H1 (cell line): Measurements from ENCODE around the gene SMAD7. TPM values are rescaled to one million over a fixed set of nuclear protein-coding genes. Genes with fewer than 3 reads are reported as not detected.

ENCODE experiments used
- CTCF ChIA-PET: fragments of 300-600 bp; sonication (Branson Sonifier 250); formaldehyde crosslinking; loops from one replicate; lab custom pipeline; 2021; ENCODE audit not compliant: partially characterized antibody; lab: Charles Lee
- POLR2A ChIA-PET: fragments of 300-600 bp; sonication (Branson Sonifier 250); formaldehyde crosslinking; loops from one replicate; lab custom pipeline; 2021; ENCODE audit warnings: inconsistent platforms; ENCODE audit not compliant: partially characterized antibody; lab: Charles Lee
- DNase-seq, 2 experiments: peaks; one replicate each; pipeline versions ENCODE4 v3.0.0 to v3.0.0-alpha.2; 2010 to 2022; ENCODE audit warnings: low spot score in 2 of 2, low read depth in 1 of 2, mixed read lengths in 1 of 2
- FAIRE-seq: peaks from 2 replicates; lab custom pipeline; 2011; peaks lifted over from hg19 to GRCh38; lab: Jason Lieb, UNC
- H2AFZ ChIP-seq: 2 replicates; pipeline ENCODE4 v1.8.1; 2012; ENCODE audit warnings: low read length, inconsistent platforms
- H2AK5ac ChIP-seq: 2 replicates; pipeline ENCODE4 v1.6.1; 2013; ENCODE audit warnings: low read depth, low read length
- H2BK120ac ChIP-seq: replicated peaks from 2 replicates; pipeline ENCODE3; 2013; ENCODE audit warnings: low read depth, low read length, inconsistent platforms
- H2BK12ac ChIP-seq: 2 replicates; pipeline ENCODE4 v1.6.1; 2013; ENCODE audit warnings: low read depth, low read length
- H2BK15ac ChIP-seq: 2 replicates; pipeline ENCODE4 v1.6.1; 2013; ENCODE audit warnings: low read length
- H2BK20ac ChIP-seq: 2 replicates; pipeline ENCODE4 v1.6.1; 2013; ENCODE audit warnings: low read length
- H2BK5ac ChIP-seq: 2 replicates; pipeline ENCODE4 v1.6.1; 2013; ENCODE audit warnings: low read depth, low read length
- H3K14ac ChIP-seq: 2 replicates; pipeline ENCODE4 v1.6.1; 2013; ENCODE audit warnings: inconsistent platforms; ENCODE audit not compliant: insufficient read length
- H3K18ac ChIP-seq: 2 replicates; pipeline ENCODE4 v1.6.1; 2013; ENCODE audit warnings: low read length; ENCODE audit errors: extremely low read depth
- H3K23ac ChIP-seq: 2 replicates; pipeline ENCODE4 v1.6.1; 2013; ENCODE audit warnings: inconsistent platforms; ENCODE audit not compliant: insufficient read length
- H3K23me2 ChIP-seq: 2 replicates; pipeline ENCODE4 v1.6.1; 2013; ENCODE audit warnings: low read depth, low read length
- H3K27ac ChIP-seq: 2 replicates; pipeline ENCODE4 v1.6.1; 2011; ENCODE audit warnings: low read depth, low read length, inconsistent platforms
- H3K27me3 ChIP-seq, 4 experiments: replicated peaks in 1 of 4; 1 replicate in 1 of 4; 2 replicates in 3 of 4; pipeline versions ENCODE4 v1.6.1 to v1.8.1; 2011 to 2013; ENCODE audit warnings: low read length in 3 of 4, mild to moderate bottlenecking in 3 of 4, inconsistent platforms in 2 of 4, mixed read lengths in 2 of 4, moderate library complexity in 1 of 4; ENCODE audit not compliant: control insufficient read depth in 3 of 4, insufficient read depth in 3 of 4; ENCODE audit errors: extremely low read depth in 1 of 4
- H3K36me3 ChIP-seq, 4 experiments: 2 replicates each; pipeline versions ENCODE4 v1.6.1 to v1.8.1; 2011 to 2013; ENCODE audit warnings: mild to moderate bottlenecking in 4 of 4, low read length in 3 of 4, moderate library complexity in 2 of 4, control low read depth in 1 of 4, inconsistent platforms in 1 of 4; ENCODE audit not compliant: insufficient read depth in 4 of 4, control insufficient read depth in 2 of 4
- H3K4ac ChIP-seq: replicated peaks from 2 replicates; pipeline ENCODE3; 2013; ENCODE audit warnings: low read length, low read depth, mixed read lengths, inconsistent platforms; ENCODE audit not compliant: insufficient read length
- H3K4me1 ChIP-seq, 4 experiments: replicated peaks in 1 of 4; 1 replicate in 1 of 4; 2 replicates in 3 of 4; pipeline versions ENCODE4 v1.6.1 to v1.8.1; 2011 to 2013; ENCODE audit warnings: low read length in 3 of 4, inconsistent platforms in 2 of 4, mixed read lengths in 1 of 4; ENCODE audit not compliant: insufficient read depth in 4 of 4, control insufficient read depth in 3 of 4
- H3K4me2 ChIP-seq, 2 experiments: 2 replicates each; pipeline versions ENCODE4 v1.6.1 to v1.8.1; 2011 to 2013; ENCODE audit warnings: low read depth in 2 of 2, low read length in 2 of 2, control low read depth in 1 of 2, inconsistent platforms in 1 of 2, mild to moderate bottlenecking in 1 of 2; ENCODE audit not compliant: insufficient read depth in 1 of 2
- H3K4me3 ChIP-seq, 4 experiments: fragments of 200-600, 300-600 bp in 1 of 4; sonication (generic), shearing (Covaris generic), sonication (Bioruptor Twin) in 1 of 4; 2 replicates each; pipeline versions ENCODE4 v1.5.1 to v1.8.1; 2011 to 2016; ENCODE audit warnings: low read length in 4 of 4, low read depth in 3 of 4, control low read depth in 2 of 4, inconsistent platforms in 2 of 4, mild to moderate bottlenecking in 2 of 4, mixed read lengths in 1 of 4, moderate library complexity in 1 of 4; ENCODE audit not compliant: insufficient read depth in 2 of 4; ENCODE audit errors: extremely low read depth in 1 of 4
- H3K56ac ChIP-seq: replicated peaks from 2 replicates; pipeline ENCODE3; 2013; ENCODE audit warnings: low read depth, mild to moderate bottlenecking, mixed read lengths, low read length, inconsistent platforms; ENCODE audit not compliant: insufficient read length
- H3K79me1 ChIP-seq: 2 replicates; pipeline ENCODE4 v1.6.1; 2013; ENCODE audit warnings: low read depth, low read length, control low read depth
- H3K79me2 ChIP-seq, 2 experiments: 2 replicates each; pipeline versions ENCODE4 v1.6.1 to v1.8.1; 2012 to 2013; ENCODE audit warnings: low read length in 2 of 2, mild to moderate bottlenecking in 2 of 2, inconsistent platforms in 1 of 2; ENCODE audit not compliant: insufficient read depth in 2 of 2, control insufficient read depth in 1 of 2
- H3K9ac ChIP-seq, 4 experiments: replicated peaks in 1 of 4; 1 replicate in 1 of 4; 2 replicates in 3 of 4; pipeline versions ENCODE4 v1.6.1 to v1.8.1; 2011 to 2013; ENCODE audit warnings: low read depth in 3 of 4, low read length in 3 of 4, control low read depth in 2 of 4, mild to moderate bottlenecking in 2 of 4, moderate library complexity in 2 of 4, inconsistent platforms in 1 of 4; ENCODE audit errors: extremely low read depth in 1 of 4
- H3K9me3 ChIP-seq, 2 experiments: 2 replicates each; pipeline versions ENCODE4 v1.6.1 to v1.8.1; 2012 to 2013; ENCODE audit warnings: mild to moderate bottlenecking in 2 of 2, moderate library complexity in 2 of 2, control low read depth in 1 of 2, inconsistent platforms in 1 of 2, low read depth in 1 of 2, low read length in 1 of 2, mixed read lengths in 1 of 2; ENCODE audit not compliant: insufficient read depth in 2 of 2
- H4K20me1 ChIP-seq, 2 experiments: replicated peaks in 1 of 2; 2 replicates each; pipeline versions ENCODE3 to v1.8.1; 2011 to 2013; ENCODE audit warnings: inconsistent platforms in 2 of 2, low read length in 2 of 2, mild to moderate bottlenecking in 1 of 2; ENCODE audit not compliant: insufficient read depth in 2 of 2, control insufficient read depth in 1 of 2
- H4K5ac ChIP-seq: 2 replicates; pipeline ENCODE4 v1.6.1; 2013; ENCODE audit warnings: low read length, low read depth, mixed read lengths, inconsistent platforms; ENCODE audit not compliant: insufficient read length
- H4K8ac ChIP-seq: 2 replicates; pipeline ENCODE4 v1.8.0; 2013; ENCODE audit warnings: mild to moderate bottlenecking, moderate library complexity, low read length, inconsistent platforms; ENCODE audit not compliant: insufficient read depth; ENCODE audit errors: extremely low read depth
- H4K91ac ChIP-seq: replicated peaks from 2 replicates; pipeline ENCODE3; 2013; ENCODE audit warnings: low read length, mixed read lengths, inconsistent platforms; ENCODE audit not compliant: insufficient read length
- CEBPB ChIP-seq: IDR thresholded peaks from 2 replicates; pipeline ENCODE4 v1.6.1; 2012; ENCODE audit warnings: low read depth, low read length
- CHD2 ChIP-seq: IDR thresholded peaks from 2 replicates; pipeline ENCODE4 v1.6.1; 2012; ENCODE audit warnings: low read length, improper control_type of control experiment
- MAFK ChIP-seq: IDR thresholded peaks from 2 replicates; pipeline ENCODE4 v1.6.1; 2012; ENCODE audit warnings: low read depth, mild to moderate bottlenecking, improper control_type of control experiment, low read length
- RAD21 ChIP-seq, 2 experiments: IDR thresholded peaks in 1 of 2; conservative IDR thresholded peaks in 1 of 2; 2 replicates each; pipeline ENCODE4 v1.6.1; 2011; ENCODE audit warnings: low read depth in 2 of 2, low read length in 2 of 2, improper control_type of control experiment in 1 of 2, inconsistent platforms in 1 of 2, mild to moderate bottlenecking in 1 of 2, moderate library complexity in 1 of 2
- TCF12 ChIP-seq: IDR thresholded peaks from 2 replicates; pipeline ENCODE4 v1.6.1; 2011; ENCODE audit warnings: low read depth, mild to moderate bottlenecking, low read length
- YY1 ChIP-seq: IDR thresholded peaks from 2 replicates; pipeline ENCODE4 v1.6.1; 2011; ENCODE audit warnings: low read depth, mild to moderate bottlenecking, low read length
- WGBS, 2 experiments: shearing (Covaris generic) in 1 of 2; methylation state at CpG; one replicate each; pipeline versions ENCODE4 v1.1.6 to v1.1.7; 2013 to 2015; ENCODE audit warnings: low lambda C conversion rate in 2 of 2, mixed read lengths in 2 of 2, inconsistent platforms in 1 of 2, low coverage in 1 of 2, missing lambda C conversion rate in 1 of 2; ENCODE audit not compliant: insufficient replicate concordance in 2 of 2, insufficient coverage in 1 of 2, insufficient read length in 1 of 2; ENCODE audit errors: extremely low coverage in 1 of 2, missing lambda C conversion rate in 1 of 2; 5-methylcytosine and 5-hydroxymethylcytosine counted together
- polyA plus RNA-seq, 7 experiments: library from polyadenylated mRNA; depleted of rRNA in 3 of 7; stranded (reverse) in 5 of 7; unstranded in 2 of 7; fragments of >200 nt in 5 of 7; fragments of 200-250 nt in 2 of 7; gene quantifications; 1 replicate in 5 of 7; 2 replicates in 1 of 7; 4 replicates in 1 of 7; pipeline versions ENCODE4 v1.2.1 to v1.2.3, GENCODE V29; 2011 to 2013; ENCODE audit warnings: missing spikeins in 2 of 7, mixed read lengths in 2 of 7
- total RNA-seq: library from RNA; stranded (reverse); fragmentation: NEBNext Ultra II Directional; extraction: Animal tissue kit (Norgen Biotek cat#: 25700); gene quantifications from 2 replicates; pipeline ENCODE4 v1.2.1, GENCODE V29; 2021
- TF ChIP-seq, protein P1 (sequence below), 3 experiments: IDR thresholded peaks; 1 replicate in 2 of 3; 2 replicates in 1 of 3; pipeline versions ENCODE4 v1.5.1 to v1.6.1; 2011; ENCODE audit warnings: low read length in 3 of 3, mild to moderate bottlenecking in 3 of 3, inconsistent platforms in 2 of 3, low read depth in 1 of 3, moderate library complexity in 1 of 3; ENCODE audit not compliant: insufficient read depth in 1 of 3; ENCODE audit errors: control extremely low read depth in 1 of 3

SMAD7 gene
- total and polyA plus RNA-seq, 2 of the 8 experiments (the other 6 are each of a cell fraction or from before 2014, with no cell fraction given) = 6.5 to 15.5 TPM

- Histone ChIP-seq H2BK5ac (no peak overlapping the region), H3K18ac (0 out of 2 replicates have a peak overlapping the region, but pooled peaks have one; percentile 16), H3K27me3 (no peaks in the 10 kb centered on the region), H3K23me2 (peaks cover 7% of the 10 kb centered on the region; the same call in 1 of the 2 replicates), H3K14ac (no peak overlapping the region), H3K4me2 (no peak overlapping the region), H4K5ac (no peak overlapping the region), H3K9ac (no peak overlapping the region), H2AFZ (peak overlapping the region; percentile 60; the same call in 1 of the 2 replicates), H3K4me3 (no peak overlapping the region), H3K79me2 (no peaks in the 10 kb centered on the region), H4K20me1 (no peaks in the 10 kb centered on the region), H3K4me1 (peaks cover 0 to 5% (median 1%) of the 10 kb centered on the region in 4 experiments; a peak in 2 of 7 replicates), H2BK20ac (0 out of 2 replicates have a peak overlapping the region, but pooled peaks have one; percentile 83), H2AK5ac (no peak overlapping the region), H3K79me1 (no peaks in the 10 kb centered on the region), H2BK15ac (peak overlapping the region; percentile 95; the same call in 1 of the 2 replicates), H4K91ac (peak overlapping the region; percentile 17), H3K9me3 (no peaks in the 10 kb centered on the region), H3K27ac (no peak overlapping the region), H2BK120ac (no peak overlapping the region), H2BK12ac (peak overlapping the region; percentile 84; the same call in 1 of the 2 replicates), H3K23ac (no peak overlapping the region), H3K36me3 (no peaks in the 10 kb centered on the region), H3K56ac (no peak overlapping the region), H3K4ac (no peak overlapping the region), H4K8ac (peak overlapping the region; percentile 22; the same call in 1 of the 2 replicates)
- TF ChIP-seq, protein P1, sequence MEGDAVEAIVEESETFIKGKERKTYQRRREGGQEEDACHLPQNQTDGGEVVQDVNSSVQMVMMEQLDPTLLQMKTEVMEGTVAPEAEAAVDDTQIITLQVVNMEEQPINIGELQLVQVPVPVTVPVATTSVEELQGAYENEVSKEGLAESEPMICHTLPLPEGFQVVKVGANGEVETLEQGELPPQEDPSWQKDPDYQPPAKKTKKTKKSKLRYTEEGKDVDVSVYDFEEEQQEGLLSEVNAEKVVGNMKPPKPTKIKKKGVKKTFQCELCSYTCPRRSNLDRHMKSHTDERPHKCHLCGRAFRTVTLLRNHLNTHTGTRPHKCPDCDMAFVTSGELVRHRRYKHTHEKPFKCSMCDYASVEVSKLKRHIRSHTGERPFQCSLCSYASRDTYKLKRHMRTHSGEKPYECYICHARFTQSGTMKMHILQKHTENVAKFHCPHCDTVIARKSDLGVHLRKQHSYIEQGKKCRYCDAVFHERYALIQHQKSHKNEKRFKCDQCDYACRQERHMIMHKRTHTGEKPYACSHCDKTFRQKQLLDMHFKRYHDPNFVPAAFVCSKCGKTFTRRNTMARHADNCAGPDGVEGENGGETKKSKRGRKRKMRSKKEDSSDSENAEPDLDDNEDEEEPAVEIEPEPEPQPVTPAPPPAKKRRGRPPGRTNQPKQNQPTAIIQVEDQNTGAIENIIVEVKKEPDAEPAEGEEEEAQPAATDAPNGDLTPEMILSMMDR (IDR thresholded peaks at IDR 0.05; ENCODE audit: control extremely low read depth in 1 of 3, insufficient read depth in 1 of 3, low read depth in 1 of 3, low read length in 3 of 3) = peak in 2 of 3 experiments; percentile 78 to 95; a peak in 3 of 4 replicates
- TF ChIP-seq TCF12 (0 out of 2 replicates have a peak, but pooled peaks have one; percentile 39), MAFK (no peak), RAD21 (IDR thresholded peaks at IDR 0.05 in 1 of 2, conservative IDR thresholded peaks at IDR 0.05 in 1 of 2; ENCODE audit: low read depth in 2 of 2, low read length in 2 of 2) (peak; percentile 75 to 86), CEBPB (peak; percentile 86), CHD2 (no peak), YY1 (peak; percentile 66; the same call in 1 of the 2 replicates)
- DNase-seq (peak in 1 of 2 experiments; percentile 70), FAIRE-seq (no peak)
- WGBS, 2 experiments = 86% methylated on average over 9 of the region's 9 CpGs; no CpG with 5 or more reads in 1 of the 2 experiments
- POLR2A ChIA-PET = interaction anchor here (0.6 to 2.0 kb wide), 2 partner anchors 44 to 218 kb away, joined by 3 to 4 read pairs; no protein-coding TSS in a partner anchor
- CTCF ChIA-PET = interaction anchor here (0.6 to 2.7 kb wide), 27 partner anchors 10 to 379 kb away, joined by 3 to 16 read pairs (median 4); no protein-coding TSS in a partner anchor
These were observed 53.8 kb downstream of the SMAD7 start for GRCh38 chr18:48896875-48897511.
